ENCODE data around the gene TRIM69. TPM values are rescaled to one million over a fixed set of nuclear protein-coding genes. Genes with fewer than 3 reads are reported as not detected.
"Not testable (repeated sequence)": the region's sequence is repeated elsewhere in the genome, so short reads cannot be mapped to it uniquely, and the experiment has no call there.

The TRIM69 gene
- total and polyA plus RNA-seq, 5 donors from 2014 or later: 38.1 to 61.5 (median 51.4) TPM

- not testable (repeated sequence) for H3K27me3 ChIP-seq (ENCODE audit: control insufficient read depth, insufficient read depth, low read length); ATAC-seq (ENCODE audit: low read depth in 2 of 2); H3K36me3 ChIP-seq (ENCODE audit: control insufficient read depth, insufficient read depth, low read length); H3K27me3 Mint-ChIP-seq; H3K36me3 Mint-ChIP-seq; H3K9me3 ChIP-seq (ENCODE audit: control insufficient read depth in 2 of 2, low read length in 2 of 2); H3K9me3 Mint-ChIP-seq; H3K4me1 ChIP-seq (ENCODE audit: control insufficient read depth, insufficient read depth, low read length, poor library complexity, severe bottlenecking); DNase-seq
- Mint-ChIP-seq H3K27ac (peak overlapping the region; percentile 98 to 99 (median 99)), H3K4me1 (peaks cover 0 to 18% (median 11%) of the 10 kb centered on the region in 4 donors), H3K4me3 (peak overlapping the region; percentile 83 to 96 (median 94))
- H3K4me3 ChIP-seq (ENCODE audit: low read depth, low read length): peak overlapping the region; percentile 85
- peak overlapping the region; percentile 88 for H3K27ac ChIP-seq (ENCODE audit: insufficient read depth, low read length, poor library complexity, severe bottlenecking)
Measured at GRCh38 chr15:44784918-44785274, 48.6 kb downstream of the TRIM69 start.

GRCh38 chr15:44788748-44789147 is 52.4 kb downstream of the TRIM69 start:
- no peaks in the 10 kb centered on the region for H3K27me3 Mint-ChIP-seq
- DNase-seq (peak in 1 of 3 donors; percentile 49), ATAC-seq (ENCODE audit: low read depth in 2 of 2) (peak; percentile 30 to 42)
- peaks cover 0 to 16% (median 10%) of the 10 kb centered on the region in 4 donors for H3K4me1 Mint-ChIP-seq
- H3K4me3 ChIP-seq (ENCODE audit: low read depth, low read length): no peak overlapping the region
- H3K4me3 Mint-ChIP-seq: no peak overlapping the region
- no peaks in the 10 kb centered on the region for H3K9me3 ChIP-seq (ENCODE audit: control insufficient read depth in 2 of 2, low read length in 2 of 2)
- no peaks in the 10 kb centered on the region for H3K36me3 ChIP-seq (ENCODE audit: control insufficient read depth, insufficient read depth, low read length)
- H3K9me3 Mint-ChIP-seq: no peaks in the 10 kb centered on the region
- no peak overlapping the region for H3K27ac ChIP-seq (ENCODE audit: insufficient read depth, low read length, poor library complexity, severe bottlenecking)
- H3K4me1 ChIP-seq (ENCODE audit: control insufficient read depth, insufficient read depth, low read length, poor library complexity, severe bottlenecking): peaks cover 9% of the 10 kb centered on the region
- H3K27ac Mint-ChIP-seq: peak overlapping the region in 2 of 3 donors; percentile 1 to 65
- H3K27me3 ChIP-seq (ENCODE audit: control insufficient read depth, insufficient read depth, low read length): no peaks in the 10 kb centered on the region
- no peaks in the 10 kb centered on the region for H3K36me3 Mint-ChIP-seq

- H3K27ac ChIP-seq (ENCODE audit: insufficient read depth, low read length, poor library complexity, severe bottlenecking): no peak overlapping the region
- H3K36me3 Mint-ChIP-seq: no peaks in the 10 kb centered on the region
- no peaks in the 10 kb centered on the region for H3K9me3 ChIP-seq (ENCODE audit: control insufficient read depth in 2 of 2, low read length in 2 of 2)
- peaks cover 0 to 6% (median 4%) of the 10 kb centered on the region in 4 donors for H3K4me1 Mint-ChIP-seq
- H3K4me3 Mint-ChIP-seq: no peak overlapping the region
- no peaks in the 10 kb centered on the region for H3K9me3 Mint-ChIP-seq
- DNase-seq (no peak), ATAC-seq (ENCODE audit: low read depth in 2 of 2) (no peak)
- peaks cover 5% of the 10 kb centered on the region for H3K4me1 ChIP-seq (ENCODE audit: control insufficient read depth, insufficient read depth, low read length, poor library complexity, severe bottlenecking)
- H3K4me3 ChIP-seq (ENCODE audit: low read depth, low read length): no peak overlapping the region
- H3K36me3 ChIP-seq (ENCODE audit: control insufficient read depth, insufficient read depth, low read length): no peaks in the 10 kb centered on the region
- H3K27ac Mint-ChIP-seq: peak overlapping the region in 2 of 3 donors; percentile 12 to 15
- no peaks in the 10 kb centered on the region for H3K27me3 ChIP-seq (ENCODE audit: control insufficient read depth, insufficient read depth, low read length)
- H3K27me3 Mint-ChIP-seq: no peaks in the 10 kb centered on the region
Measured at GRCh38 chr15:44790215-44790614, 53.9 kb downstream of the TRIM69 start.

GRCh38 chr15:44790656-44791055 is 54.3 kb downstream of the TRIM69 start:
- ATAC-seq (ENCODE audit: low read depth in 2 of 2): no peak
- Mint-ChIP-seq H3K4me3 (peak overlapping the region in 1 of 4 donors; percentile 32), H3K4me1 (peaks cover 0 to 6% (median 4%) of the 10 kb centered on the region in 4 donors), H3K9me3 (no peaks in the 10 kb centered on the region), H3K27ac (no peak overlapping the region), H3K27me3 (no peaks in the 10 kb centered on the region), H3K36me3 (no peaks in the 10 kb centered on the region)
- Histone ChIP-seq H3K27ac (ENCODE audit: insufficient read depth, low read length, poor library complexity, severe bottlenecking) (no peak overlapping the region), H3K36me3 (ENCODE audit: control insufficient read depth, insufficient read depth, low read length) (no peaks in the 10 kb centered on the region), H3K4me3 (ENCODE audit: low read depth, low read length) (no peak overlapping the region), H3K9me3 (ENCODE audit: control insufficient read depth in 2 of 2, low read length in 2 of 2) (no peaks in the 10 kb centered on the region), H3K4me1 (ENCODE audit: control insufficient read depth, insufficient read depth, low read length, poor library complexity, severe bottlenecking) (peaks cover 5% of the 10 kb centered on the region), H3K27me3 (ENCODE audit: control insufficient read depth, insufficient read depth, low read length) (no peaks in the 10 kb centered on the region)
- DNase-seq: no peak

GRCh38 chr15:44792715-44793114 is 56.4 kb downstream of the TRIM69 start:
- no peak overlapping the region for H3K4me3 ChIP-seq (ENCODE audit: low read depth, low read length)
- no peaks in the 10 kb centered on the region for H3K36me3 ChIP-seq (ENCODE audit: control insufficient read depth, insufficient read depth, low read length)
- H3K36me3 Mint-ChIP-seq: no peaks in the 10 kb centered on the region
- no peak overlapping the region for H3K27ac Mint-ChIP-seq
- no peaks in the 10 kb centered on the region for H3K9me3 ChIP-seq (ENCODE audit: control insufficient read depth in 2 of 2, low read length in 2 of 2)
- DNase-seq (no peak), ATAC-seq (ENCODE audit: low read depth in 2 of 2) (no peak)
- H3K4me3 Mint-ChIP-seq: no peak overlapping the region
- peaks cover 5% of the 10 kb centered on the region for H3K4me1 ChIP-seq (ENCODE audit: control insufficient read depth, insufficient read depth, low read length, poor library complexity, severe bottlenecking)
- peaks cover 9% of the 10 kb centered on the region for H3K27me3 Mint-ChIP-seq
- peaks cover 5% of the 10 kb centered on the region for H3K27me3 ChIP-seq (ENCODE audit: control insufficient read depth, insufficient read depth, low read length)
- H3K4me1 Mint-ChIP-seq: peaks cover 0 to 6% (median 4%) of the 10 kb centered on the region in 4 donors
- no peaks in the 10 kb centered on the region for H3K9me3 Mint-ChIP-seq
- no peak overlapping the region for H3K27ac ChIP-seq (ENCODE audit: insufficient read depth, low read length, poor library complexity, severe bottlenecking)

- H3K36me3 ChIP-seq (ENCODE audit: control insufficient read depth, insufficient read depth, low read length): no peaks in the 10 kb centered on the region
- DNase-seq (no peak), ATAC-seq (ENCODE audit: low read depth in 2 of 2) (no peak)
- H3K4me3 Mint-ChIP-seq: no peak overlapping the region
- H3K4me1 ChIP-seq (ENCODE audit: control insufficient read depth, insufficient read depth, low read length, poor library complexity, severe bottlenecking): no peaks in the 10 kb centered on the region
- H3K4me3 ChIP-seq (ENCODE audit: low read depth, low read length): no peak overlapping the region
- peaks cover 14% of the 10 kb centered on the region for H3K27me3 Mint-ChIP-seq
- H3K27me3 ChIP-seq (ENCODE audit: control insufficient read depth, insufficient read depth, low read length): peaks cover 5% of the 10 kb centered on the region
- no peak overlapping the region for H3K27ac Mint-ChIP-seq
- no peaks in the 10 kb centered on the region for H3K4me1 Mint-ChIP-seq
- no peak overlapping the region for H3K27ac ChIP-seq (ENCODE audit: insufficient read depth, low read length, poor library complexity, severe bottlenecking)
- no peaks in the 10 kb centered on the region for H3K36me3 Mint-ChIP-seq
- no peaks in the 10 kb centered on the region for H3K9me3 Mint-ChIP-seq
- H3K9me3 ChIP-seq (ENCODE audit: control insufficient read depth in 2 of 2, low read length in 2 of 2): no peaks in the 10 kb centered on the region
Measured at GRCh38 chr15:44794072-44794471, 57.7 kb downstream of the TRIM69 start.

- H3K9me3 ChIP-seq (ENCODE audit: control insufficient read depth in 2 of 2, low read length in 2 of 2): no peaks in the 10 kb centered on the region
- H3K4me3 ChIP-seq (ENCODE audit: low read depth, low read length): no peak overlapping the region
- H3K27ac ChIP-seq (ENCODE audit: insufficient read depth, low read length, poor library complexity, severe bottlenecking): no peak overlapping the region
- no peak for DNase-seq
- H3K4me1 Mint-ChIP-seq: no peaks in the 10 kb centered on the region
- peaks cover 18% of the 10 kb centered on the region for H3K27me3 Mint-ChIP-seq
- H3K4me3 Mint-ChIP-seq: no peak overlapping the region
- H3K4me1 ChIP-seq (ENCODE audit: control insufficient read depth, insufficient read depth, low read length, poor library complexity, severe bottlenecking): no peaks in the 10 kb centered on the region
- no peaks in the 10 kb centered on the region for H3K36me3 ChIP-seq (ENCODE audit: control insufficient read depth, insufficient read depth, low read length)
- ATAC-seq (ENCODE audit: low read depth in 2 of 2): no peak
- no peaks in the 10 kb centered on the region for H3K9me3 Mint-ChIP-seq
- no peak overlapping the region for H3K27ac Mint-ChIP-seq
- H3K36me3 Mint-ChIP-seq: no peaks in the 10 kb centered on the region
- H3K27me3 ChIP-seq (ENCODE audit: control insufficient read depth, insufficient read depth, low read length): peaks cover 5% of the 10 kb centered on the region
Measured at GRCh38 chr15:44796508-44796907, 60.2 kb downstream of the TRIM69 start.

GRCh38 chr15:44798826-44799225 is 62.5 kb downstream of the TRIM69 start:
- H3K36me3 Mint-ChIP-seq: no peaks in the 10 kb centered on the region
- H3K9me3 ChIP-seq (ENCODE audit: control insufficient read depth in 2 of 2, low read length in 2 of 2): no peaks in the 10 kb centered on the region
- no peaks in the 10 kb centered on the region for H3K9me3 Mint-ChIP-seq
- no peaks in the 10 kb centered on the region for H3K4me1 ChIP-seq (ENCODE audit: control insufficient read depth, insufficient read depth, low read length, poor library complexity, severe bottlenecking)
- H3K36me3 ChIP-seq (ENCODE audit: control insufficient read depth, insufficient read depth, low read length): no peaks in the 10 kb centered on the region
- no peak overlapping the region for H3K27ac ChIP-seq (ENCODE audit: insufficient read depth, low read length, poor library complexity, severe bottlenecking)
- peaks cover 18% of the 10 kb centered on the region for H3K27me3 Mint-ChIP-seq
- peaks cover 5% of the 10 kb centered on the region for H3K27me3 ChIP-seq (ENCODE audit: control insufficient read depth, insufficient read depth, low read length)
- no peak overlapping the region for H3K4me3 ChIP-seq (ENCODE audit: low read depth, low read length)
- no peak overlapping the region for H3K4me3 Mint-ChIP-seq
- no peak overlapping the region for H3K27ac Mint-ChIP-seq
- no peak for DNase-seq
- no peaks in the 10 kb centered on the region for H3K4me1 Mint-ChIP-seq
- ATAC-seq (ENCODE audit: low read depth in 2 of 2): no peak

Data from CD4-positive, CD25-positive, alpha-beta regulatory T cell (primary cell).